GM23338 (cell line): ENCODE data around the gene RBM48. TPM values are rescaled to one million over a fixed set of nuclear protein-coding genes. Genes with fewer than 3 reads are reported as not detected.

Experiments
- ATAC-seq: fragments of 200-7000 bp; cut with Tn5 transposase; 3 replicates; pipeline ENCODE4 v1.9.1; 2020
- DNase-seq: peaks from one replicate; pipeline ENCODE4 v3.0.0-alpha.2; 2015; ENCODE audit warnings: low spot score
- H2AFZ ChIP-seq: fragments of 200-600 bp; sonication (generic); 2 replicates; pipeline ENCODE4 v1.8.0; 2016; ENCODE audit warnings: antibody characterized with exemption, mild to moderate bottlenecking, moderate library complexity
- H3F3A ChIP-seq: fragments of 200-600 bp; sonication (generic); replicated peaks from 2 replicates; pipeline ENCODE4 v1.8.0; 2017; ENCODE audit warnings: antibody characterized with exemption, mixed run types, low read depth
- H3K27ac ChIP-seq: fragments of 200-600 bp; sonication (generic); 2 replicates; pipeline ENCODE4 v1.6.1; 2016; ENCODE audit warnings: low read depth
- H3K27me3 ChIP-seq: fragments of 200-600 bp; sonication (generic); 2 replicates; pipeline ENCODE4 v1.8.0; 2016; ENCODE audit warnings: mild to moderate bottlenecking, mixed run types, moderate library complexity; ENCODE audit not compliant: insufficient read depth
- H3K36me3 ChIP-seq: fragments of 200-600 bp; sonication (generic); 2 replicates; pipeline ENCODE4 v1.8.0; 2016; ENCODE audit warnings: mild to moderate bottlenecking; ENCODE audit not compliant: insufficient read depth
- H3K4me1 ChIP-seq: fragments of 200-600 bp; sonication (generic); 2 replicates; pipeline ENCODE4 v1.8.0; 2016; ENCODE audit warnings: mild to moderate bottlenecking, moderate library complexity; ENCODE audit not compliant: insufficient read depth
- H3K4me2 ChIP-seq: fragments of 200-600 bp; sonication (generic); 2 replicates; pipeline ENCODE4 v1.7.1; 2017; ENCODE audit warnings: mixed run types
- H3K4me3 ChIP-seq: fragments of 200-600 bp; sonication (generic); 2 replicates; pipeline ENCODE4 v1.6.1; 2016; ENCODE audit warnings: mixed run types
- H3K79me2 ChIP-seq: fragments of 200-600 bp; sonication (generic); replicated peaks from 2 replicates; pipeline ENCODE4 v1.8.0; 2017; ENCODE audit warnings: mild to moderate bottlenecking; ENCODE audit not compliant: insufficient read depth
- H3K9me2 ChIP-seq: fragments of 200-600 bp; sonication (generic); 2 replicates; pipeline ENCODE4 v1.8.0; 2017; ENCODE audit not compliant: insufficient read depth
- H4K20me1 ChIP-seq: fragments of 200-600 bp; sonication (generic); replicated peaks from 2 replicates; pipeline ENCODE4 v1.8.0; 2017; ENCODE audit warnings: mild to moderate bottlenecking; ENCODE audit not compliant: insufficient read depth
- H3K27ac Mint-ChIP-seq: 2 replicates; pipeline ENCODE4 v1.8.0; 2020; ENCODE audit warnings: inconsistent platforms, mild to moderate bottlenecking, moderate library complexity, mixed read lengths
- H3K27me3 Mint-ChIP-seq: 3 replicates; pipeline ENCODE4 v1.8.0; 2022; ENCODE audit warnings: low read depth, mild to moderate bottlenecking, moderate library complexity, mixed read lengths, inconsistent platforms; ENCODE audit not compliant: insufficient read depth, poor library complexity
- H3K36me3 Mint-ChIP-seq: 3 replicates; pipeline ENCODE4 v1.8.0; 2021; ENCODE audit warnings: low read depth, mild to moderate bottlenecking, inconsistent platforms, moderate library complexity, mixed read lengths
- H3K4me1 Mint-ChIP-seq: 3 replicates; pipeline ENCODE4 v1.8.0; 2020; ENCODE audit warnings: mild to moderate bottlenecking, inconsistent platforms, mixed read lengths
- H3K4me3 Mint-ChIP-seq: 3 replicates; pipeline ENCODE4 v1.8.0; 2021; ENCODE audit warnings: moderate library complexity, mild to moderate bottlenecking, inconsistent platforms, mixed read lengths
- H3K9me3 Mint-ChIP-seq: 3 replicates; pipeline ENCODE4 v1.8.0; 2020; ENCODE audit warnings: moderate library complexity, mild to moderate bottlenecking, inconsistent platforms, mixed read lengths
- CREB1 ChIP-seq: fragments of 250-450 bp; sonication (Bioruptor Pico); IDR thresholded peaks from 2 replicates; pipeline ENCODE4 v1.5.0; 2020; ENCODE audit warnings: low read depth, mild to moderate bottlenecking, moderate library complexity
- CTCF ChIP-seq, 2 experiments: fragments of 200-600 bp in 1 of 2; sonication (generic) in 1 of 2; conservative IDR thresholded peaks; 2 replicates each; pipeline versions ENCODE4 v1.5.1 to v1.6.1; 2016 to 2017; ENCODE audit warnings: antibody characterized with exemption in 2 of 2, low read depth in 2 of 2, mild to moderate bottlenecking in 2 of 2, moderate library complexity in 1 of 2
- ETS1 ChIP-seq: IDR thresholded peaks from 2 replicates; pipeline ENCODE4 v1.6.1; 2016; ENCODE audit warnings: antibody characterized with exemption
- EZH2 ChIP-seq: fragments of 200-600 bp; sonication (generic); IDR thresholded peaks from one replicate; pipeline ENCODE4 v1.8.0; 2017; ENCODE audit warnings: antibody characterized with exemption, mild to moderate bottlenecking, low read depth; ENCODE audit not compliant: unreplicated experiment
- EZH2phosphoT487 ChIP-seq: fragments of 200-600 bp; sonication (generic); IDR thresholded peaks from one replicate; pipeline ENCODE4 v1.8.1; 2018; ENCODE audit warnings: antibody characterized with exemption; ENCODE audit not compliant: unreplicated experiment
- JUNB ChIP-seq: IDR thresholded peaks from one replicate; pipeline ENCODE4 v1.6.1; 2016; ENCODE audit warnings: antibody characterized with exemption; ENCODE audit not compliant: unreplicated experiment
- NANOG ChIP-seq: IDR thresholded peaks from 2 replicates; pipeline ENCODE4 v1.6.1; 2016; ENCODE audit warnings: antibody characterized with exemption, borderline replicate concordance
- REST ChIP-seq: IDR thresholded peaks from one replicate; pipeline ENCODE4 v1.6.1; 2018; ENCODE audit warnings: antibody characterized with exemption; ENCODE audit not compliant: unreplicated experiment
- STAT1 ChIP-seq: IDR thresholded peaks from one replicate; pipeline ENCODE4 v1.6.1; 2016; ENCODE audit warnings: antibody characterized with exemption; ENCODE audit not compliant: unreplicated experiment
- ZNF114 ChIP-seq: fragments of 250-450 bp; sonication (Bioruptor Pico); IDR thresholded peaks from 2 replicates; pipeline ENCODE4 v1.5.0; 2020; ENCODE audit warnings: mild to moderate bottlenecking, moderate library complexity
- ZNF331 ChIP-seq: fragments of 250-450 bp; sonication (Bioruptor Pico); IDR thresholded peaks from 2 replicates; pipeline ENCODE4 v1.5.0; 2020; ENCODE audit warnings: low read depth, mild to moderate bottlenecking, moderate library complexity
- polyA plus RNA-seq: library from polyadenylated mRNA; unstranded; fragments of >200 nt; fragmentation: Nextera tagmentation; extraction: Ambion mirVana; gene quantifications from 2 replicates; pipeline ENCODE4 v1.2.1, GENCODE V29; 2016
- total RNA-seq: library from RNA; depleted of rRNA; stranded (reverse); fragments of >200 nt; shearing (Covaris generic); gene quantifications from 2 replicates; pipeline ENCODE4 v1.2.3, GENCODE V29; 2014
- TF ChIP-seq, protein P1 (sequence below): fragments of 250-450 bp; sonication (Bioruptor Pico); IDR thresholded peaks from 2 replicates; pipeline ENCODE4 v1.5.0; 2020; ENCODE audit warnings: mild to moderate bottlenecking, moderate library complexity

RBM48 gene
- total and polyA plus RNA-seq, 2 experiments from 2014 or later, result 8.8 to 11.1 TPM

GRCh38 chr7:92528958-92529264 lies 316 bp downstream of the RBM48 start (continued):
- no peak for TF ChIP-seq EZH2phosphoT487
- no peak for TF ChIP-seq ETS1
- TF ChIP-seq EZH2, result no peak

DNA sequence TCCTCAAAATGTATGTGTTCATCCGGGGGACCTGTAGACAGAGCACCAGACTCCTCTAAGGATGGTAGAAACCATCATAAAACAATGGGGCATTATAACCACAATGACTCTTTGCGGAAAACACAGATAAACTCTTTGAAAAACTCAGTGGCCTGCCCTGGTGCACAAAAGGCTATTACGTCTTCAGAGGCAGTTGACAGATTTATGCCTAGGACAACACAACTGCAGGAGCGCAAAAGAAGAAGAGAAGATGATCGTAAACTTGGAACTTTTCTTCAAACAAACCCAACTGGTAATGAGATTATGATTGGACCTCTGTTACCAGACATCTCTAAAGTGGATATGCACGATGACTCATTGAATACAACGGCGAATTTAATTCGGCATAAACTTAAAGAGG lies 6.0 kb downstream of the RBM48 start:
- H3K27me3 Mint-ChIP-seq, result no peaks in the 10 kb centered on the region
- ATAC-seq, result no peak
- H3K4me3 Mint-ChIP-seq, result no peak overlapping the region

More for the DNA sequence above, 6.0 kb downstream of the RBM48 start:
- Histone ChIP-seq H3F3A (0 out of 2 replicates have a peak, but pooled peaks cover 9% of the 10 kb centered on the region), H3K79me2 (peaks cover 3% of the 10 kb centered on the region), H3K27ac (no peak overlapping the region), H3K27me3 (no peaks in the 10 kb centered on the region), H3K4me2 (no peak overlapping the region), H3K36me3 (peaks cover 45% of the 10 kb centered on the region), H3K4me3 (no peak overlapping the region), H3K9me2 (no peaks in the 10 kb centered on the region), H3K4me1 (0 out of 2 replicates have a peak, but pooled peaks cover under 1% of the 10 kb centered on the region), H2AFZ (no peak overlapping the region), H4K20me1 (no peaks in the 10 kb centered on the region; the same call in none of the 2 replicates)
- H3K27ac Mint-ChIP-seq, result no peak overlapping the region
- no peaks in the 10 kb centered on the region for H3K9me3 Mint-ChIP-seq
- H3K36me3 Mint-ChIP-seq, result peaks cover 45% of the 10 kb centered on the region
- no peaks in the 10 kb centered on the region for H3K4me1 Mint-ChIP-seq
- no peak for TF ChIP-seq EZH2phosphoT487
- no peak for TF ChIP-seq REST
- TF ChIP-seq JUNB, result no peak
- TF ChIP-seq ZNF114 (CRISPR knock-in tag), result no peak
- no peak for TF ChIP-seq NANOG
- TF ChIP-seq CTCF (conservative IDR thresholded peaks at IDR 0.05; ENCODE audit: low read depth in 2 of 2), result no peak
- TF ChIP-seq, protein P1, sequence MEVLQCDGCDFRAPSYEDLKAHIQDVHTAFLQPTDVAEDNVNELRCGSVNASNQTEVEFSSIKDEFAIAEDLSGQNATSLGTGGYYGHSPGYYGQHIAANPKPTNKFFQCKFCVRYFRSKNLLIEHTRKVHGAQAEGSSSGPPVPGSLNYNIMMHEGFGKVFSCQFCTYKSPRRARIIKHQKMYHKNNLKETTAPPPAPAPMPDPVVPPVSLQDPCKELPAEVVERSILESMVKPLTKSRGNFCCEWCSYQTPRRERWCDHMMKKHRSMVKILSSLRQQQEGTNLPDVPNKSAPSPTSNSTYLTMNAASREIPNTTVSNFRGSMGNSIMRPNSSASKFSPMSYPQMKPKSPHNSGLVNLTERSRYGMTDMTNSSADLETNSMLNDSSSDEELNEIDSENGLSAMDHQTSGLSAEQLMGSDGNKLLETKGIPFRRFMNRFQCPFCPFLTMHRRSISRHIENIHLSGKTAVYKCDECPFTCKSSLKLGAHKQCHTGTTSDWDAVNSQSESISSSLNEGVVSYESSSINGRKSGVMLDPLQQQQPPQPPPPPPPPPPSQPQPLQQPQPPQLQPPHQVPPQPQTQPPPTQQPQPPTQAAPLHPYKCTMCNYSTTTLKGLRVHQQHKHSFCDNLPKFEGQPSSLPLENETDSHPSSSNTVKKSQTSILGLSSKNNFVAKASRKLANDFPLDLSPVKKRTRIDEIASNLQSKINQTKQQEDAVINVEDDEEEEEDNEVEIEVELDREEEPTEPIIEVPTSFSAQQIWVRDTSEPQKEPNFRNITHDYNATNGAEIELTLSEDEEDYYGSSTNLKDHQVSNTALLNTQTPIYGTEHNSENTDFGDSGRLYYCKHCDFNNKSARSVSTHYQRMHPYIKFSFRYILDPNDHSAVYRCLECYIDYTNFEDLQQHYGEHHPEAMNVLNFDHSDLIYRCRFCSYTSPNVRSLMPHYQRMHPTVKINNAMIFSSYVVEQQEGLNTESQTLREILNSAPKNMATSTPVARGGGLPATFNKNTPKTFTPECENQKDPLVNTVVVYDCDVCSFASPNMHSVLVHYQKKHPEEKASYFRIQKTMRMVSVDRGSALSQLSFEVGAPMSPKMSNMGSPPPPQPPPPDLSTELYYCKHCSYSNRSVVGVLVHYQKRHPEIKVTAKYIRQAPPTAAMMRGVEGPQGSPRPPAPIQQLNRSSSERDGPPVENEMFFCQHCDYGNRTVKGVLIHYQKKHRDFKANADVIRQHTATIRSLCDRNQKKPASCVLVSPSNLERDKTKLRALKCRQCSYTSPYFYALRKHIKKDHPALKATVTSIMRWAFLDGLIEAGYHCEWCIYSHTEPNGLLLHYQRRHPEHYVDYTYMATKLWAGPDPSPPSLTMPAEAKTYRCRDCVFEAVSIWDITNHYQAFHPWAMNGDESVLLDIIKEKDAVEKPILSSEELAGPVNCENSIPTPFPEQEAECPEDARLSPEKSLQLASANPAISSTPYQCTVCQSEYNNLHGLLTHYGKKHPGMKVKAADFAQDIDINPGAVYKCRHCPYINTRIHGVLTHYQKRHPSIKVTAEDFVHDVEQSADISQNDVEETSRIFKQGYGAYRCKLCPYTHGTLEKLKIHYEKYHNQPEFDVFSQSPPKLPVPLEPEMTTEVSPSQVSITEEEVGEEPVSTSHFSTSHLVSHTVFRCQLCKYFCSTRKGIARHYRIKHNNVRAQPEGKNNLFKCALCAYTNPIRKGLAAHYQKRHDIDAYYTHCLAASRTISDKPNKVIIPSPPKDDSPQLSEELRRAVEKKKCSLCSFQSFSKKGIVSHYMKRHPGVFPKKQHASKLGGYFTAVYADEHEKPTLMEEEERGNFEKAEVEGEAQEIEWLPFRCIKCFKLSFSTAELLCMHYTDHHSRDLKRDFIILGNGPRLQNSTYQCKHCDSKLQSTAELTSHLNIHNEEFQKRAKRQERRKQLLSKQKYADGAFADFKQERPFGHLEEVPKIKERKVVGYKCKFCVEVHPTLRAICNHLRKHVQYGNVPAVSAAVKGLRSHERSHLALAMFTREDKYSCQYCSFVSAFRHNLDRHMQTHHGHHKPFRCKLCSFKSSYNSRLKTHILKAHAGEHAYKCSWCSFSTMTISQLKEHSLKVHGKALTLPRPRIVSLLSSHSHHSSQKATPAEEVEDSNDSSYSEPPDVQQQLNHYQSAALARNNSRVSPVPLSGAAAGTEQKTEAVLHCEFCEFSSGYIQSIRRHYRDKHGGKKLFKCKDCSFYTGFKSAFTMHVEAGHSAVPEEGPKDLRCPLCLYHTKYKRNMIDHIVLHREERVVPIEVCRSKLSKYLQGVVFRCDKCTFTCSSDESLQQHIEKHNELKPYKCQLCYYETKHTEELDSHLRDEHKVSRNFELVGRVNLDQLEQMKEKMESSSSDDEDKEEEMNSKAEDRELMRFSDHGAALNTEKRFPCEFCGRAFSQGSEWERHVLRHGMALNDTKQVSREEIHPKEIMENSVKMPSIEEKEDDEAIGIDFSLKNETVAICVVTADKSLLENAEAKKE, result no peak
- TF ChIP-seq STAT1, result no peak
- TF ChIP-seq EZH2, result no peak
- TF ChIP-seq CREB1 (CRISPR knock-in tag), result no peak
- TF ChIP-seq ETS1, result no peak
- TF ChIP-seq ZNF331 (CRISPR knock-in tag), result no peak
- no peak for DNase-seq
